Urothelium cell line (cell line): ENCODE data around the gene NEK11.
"Not testable (repeated sequence)": the region's sequence is repeated elsewhere in the genome, so short reads cannot be mapped to it uniquely, and the experiment has no call there.

ENCODE experiments used
- DNase-seq: peaks from one replicate; pipeline ENCODE4 v3.0.0; 2011; ENCODE audit warnings: low spot score, mixed read lengths
- FAIRE-seq: peaks from 2 replicates; lab custom pipeline; 2011; peaks lifted over from hg19 to GRCh38; lab: Jason Lieb, UNC

NEK11 gene

DNA sequence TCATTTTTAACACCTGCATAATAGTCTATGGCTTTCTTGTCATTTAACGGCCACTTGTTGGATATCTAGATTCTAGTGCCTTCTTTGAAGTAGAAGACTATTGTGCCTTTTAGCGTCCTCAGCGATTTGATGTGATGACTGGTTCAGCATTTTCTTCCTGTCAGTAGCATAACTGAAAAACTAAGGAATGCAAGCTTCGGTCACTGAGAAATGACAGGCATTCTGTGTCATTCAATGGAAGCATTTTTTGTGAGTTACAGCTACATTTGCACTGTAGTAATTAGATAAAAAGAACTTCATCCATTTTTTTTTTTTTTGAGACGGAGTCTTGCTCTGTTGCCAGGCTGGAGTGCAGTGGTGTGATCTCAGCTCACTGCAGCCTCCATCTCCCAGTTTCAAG, 10.3 kb downstream of the NEK11 start:
- no peak for FAIRE-seq
- DNase-seq, result peak; percentile 21

DNA sequence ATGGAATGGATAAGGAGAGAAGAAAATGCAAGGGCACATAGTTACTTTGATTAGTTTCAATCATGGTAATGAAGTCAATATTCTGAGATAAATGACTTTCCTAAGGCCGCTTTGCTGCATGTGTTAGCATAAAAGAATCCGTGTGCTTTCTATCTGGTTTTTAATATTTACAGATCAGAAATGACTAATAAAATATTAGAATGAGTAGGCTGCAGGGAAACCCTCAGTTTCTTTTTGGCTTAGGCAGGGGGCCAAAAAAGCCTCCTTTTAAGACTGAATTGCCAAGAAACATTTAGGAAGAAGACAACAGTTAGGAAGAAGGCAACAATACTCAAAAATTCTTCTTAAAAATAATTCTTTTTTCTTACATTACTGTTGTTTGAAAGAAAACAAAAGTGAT, 11.6 kb downstream of the NEK11 start:
- DNase-seq (no peak), FAIRE-seq (no peak)

DNA sequence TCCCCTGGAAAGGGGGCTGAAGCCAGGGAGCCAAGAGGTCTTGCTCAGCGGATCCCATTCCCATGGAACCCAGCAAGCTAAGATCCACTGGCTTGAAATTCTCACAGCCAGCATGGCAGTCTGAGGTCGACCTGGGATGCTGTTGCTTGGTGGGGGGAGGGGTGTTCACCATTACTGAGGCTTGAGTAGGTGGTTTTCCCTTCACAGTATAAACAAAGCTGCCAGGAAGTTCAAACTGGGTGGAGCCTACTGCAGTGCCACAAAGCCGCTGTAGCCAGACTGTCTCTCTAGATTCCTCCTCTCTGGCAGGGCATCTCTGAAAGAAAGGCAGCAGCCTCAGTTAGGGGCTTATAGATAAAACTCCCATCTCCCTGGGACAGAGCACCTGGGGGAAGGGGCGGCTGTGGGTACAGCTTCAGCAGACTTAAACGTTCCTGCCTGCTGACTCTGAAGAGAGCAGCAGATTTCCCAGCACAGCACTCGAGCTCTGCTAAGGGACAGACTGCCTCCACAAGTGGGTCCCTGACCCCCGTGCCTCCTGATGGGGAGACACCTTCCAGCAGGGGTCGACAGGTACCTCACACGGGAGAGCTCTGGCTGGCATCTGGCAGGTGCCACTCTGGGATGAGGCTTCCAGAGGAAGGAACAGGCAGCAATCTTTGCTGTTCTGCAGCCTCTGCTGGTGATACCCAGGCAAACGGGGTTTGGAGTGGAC, 15.8 kb downstream of the NEK11 start:
- not testable (repeated sequence) for DNase-seq, FAIRE-seq

DNA sequence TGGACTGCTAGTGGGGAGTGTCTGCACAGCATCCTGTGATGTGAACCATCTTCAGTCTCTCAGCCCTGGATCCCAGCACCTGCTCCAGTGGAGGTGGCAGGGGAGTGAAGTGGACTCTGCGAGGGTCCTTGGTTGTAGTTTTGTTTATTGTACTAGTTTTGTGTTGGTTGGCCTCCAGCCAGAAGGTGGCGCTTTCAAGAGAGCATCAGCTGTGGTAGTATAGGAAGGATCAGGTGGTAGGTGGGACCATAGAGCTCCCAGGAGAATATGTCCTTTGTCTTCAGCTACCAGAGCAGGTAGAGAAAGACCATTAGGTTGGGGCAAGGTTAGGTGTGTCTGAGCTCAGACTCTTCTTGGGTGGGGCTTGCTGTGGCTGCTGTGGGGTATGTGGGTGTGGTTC, 20.9 kb downstream of the NEK11 start:
- no peak for FAIRE-seq
- no peak for DNase-seq

DNA sequence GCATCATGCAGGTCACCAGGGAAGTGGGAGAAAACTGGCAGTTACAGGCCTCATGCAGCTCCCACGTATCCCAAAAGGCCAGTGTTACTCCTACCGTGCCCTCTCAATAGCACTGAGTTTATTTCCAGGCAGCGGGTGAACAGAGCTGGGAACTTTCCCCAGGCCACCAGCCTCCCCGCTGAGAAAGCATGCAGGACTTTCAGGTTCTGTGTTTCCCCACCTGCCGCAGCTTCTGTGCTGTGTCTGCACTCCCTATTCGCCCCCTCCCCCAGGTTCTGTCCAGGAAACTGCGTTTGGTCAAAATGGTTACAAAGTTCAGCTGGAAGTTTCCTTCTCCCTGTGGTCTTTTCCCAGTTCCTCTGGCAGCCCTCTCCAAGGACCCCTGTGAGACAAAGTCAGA, 21.4 kb downstream of the NEK11 start:
- no peak for FAIRE-seq
- no peak for DNase-seq

DNA sequence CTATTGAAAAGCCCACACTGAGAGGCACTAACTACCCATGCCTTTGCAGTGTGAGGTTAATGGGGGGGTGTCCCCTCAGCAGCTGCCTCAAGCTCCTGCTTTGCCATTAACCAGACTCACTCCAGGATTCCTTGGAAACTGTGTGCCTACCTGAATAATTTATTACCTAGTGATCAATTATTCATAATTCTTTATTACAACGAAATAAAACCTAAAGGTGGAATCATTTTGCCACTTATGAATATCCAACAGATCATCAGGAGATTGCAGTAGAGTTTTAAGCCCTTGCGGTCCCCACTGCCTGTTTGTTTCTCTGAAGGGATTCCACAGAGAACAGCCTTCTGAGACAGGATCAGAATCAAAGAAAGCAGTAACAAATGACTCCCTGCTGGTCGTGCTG, 23.3 kb downstream of the NEK11 start:
- no peak for DNase-seq
- no peak for FAIRE-seq

DNA sequence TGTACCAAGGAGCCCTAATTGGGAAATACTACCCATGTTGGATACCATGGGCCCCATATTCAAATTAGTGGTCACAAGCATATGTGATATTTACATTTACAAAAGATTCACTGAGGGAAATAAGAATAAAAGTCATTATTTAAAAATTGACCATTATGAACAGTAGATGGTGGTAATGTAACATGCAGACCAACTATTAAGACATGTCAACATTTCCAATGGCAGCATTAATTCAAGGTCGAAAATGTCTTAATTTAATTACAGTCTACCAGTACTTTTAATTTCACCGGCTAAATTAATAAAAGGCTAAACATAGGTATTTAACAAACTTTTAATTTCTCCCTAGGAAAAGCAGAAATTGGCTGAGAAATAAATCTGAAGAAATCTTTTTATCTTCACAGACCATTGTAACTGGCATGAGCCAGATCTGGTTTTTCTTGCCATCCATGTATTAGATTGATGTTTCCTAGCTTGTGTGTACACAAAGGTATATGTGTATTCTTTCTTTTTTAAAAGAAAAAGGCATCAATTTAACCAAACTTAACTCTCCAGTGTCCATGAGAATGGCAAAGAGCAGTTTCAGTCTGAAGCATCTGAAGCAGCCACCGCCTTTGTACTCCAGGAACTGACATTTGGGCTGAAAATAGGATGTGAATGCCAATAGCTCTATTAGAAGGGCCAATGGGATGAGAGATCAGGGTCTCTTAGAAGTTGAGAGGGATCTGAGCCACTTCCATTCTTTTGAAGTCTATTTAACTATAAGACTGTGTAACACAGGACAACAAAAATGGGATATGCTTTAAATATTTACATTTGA, 26.6 kb downstream of the NEK11 start:
- DNase-seq (no peak), FAIRE-seq (no peak)

DNA sequence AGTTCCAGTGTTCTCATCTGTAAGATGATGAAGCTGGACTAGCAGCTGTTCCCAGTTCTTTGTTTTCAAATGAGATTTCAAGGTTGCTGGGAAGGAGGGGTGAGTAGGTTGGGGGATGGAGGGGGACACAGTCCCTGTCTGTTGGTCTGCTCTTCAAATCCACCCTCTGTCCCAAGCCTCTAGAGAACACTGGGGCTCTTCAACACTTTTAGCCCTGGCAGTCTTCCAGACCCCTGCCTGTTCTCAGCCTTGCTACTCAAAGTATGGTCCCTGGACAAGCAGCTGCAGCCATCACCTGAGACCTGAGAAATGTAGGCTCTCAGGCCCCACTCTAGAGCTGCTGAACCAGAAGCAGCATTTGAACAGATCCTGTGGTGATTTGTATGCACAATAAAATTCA, 41.3 kb downstream of the NEK11 start:
- no peak for DNase-seq
- FAIRE-seq, result no peak

DNA sequence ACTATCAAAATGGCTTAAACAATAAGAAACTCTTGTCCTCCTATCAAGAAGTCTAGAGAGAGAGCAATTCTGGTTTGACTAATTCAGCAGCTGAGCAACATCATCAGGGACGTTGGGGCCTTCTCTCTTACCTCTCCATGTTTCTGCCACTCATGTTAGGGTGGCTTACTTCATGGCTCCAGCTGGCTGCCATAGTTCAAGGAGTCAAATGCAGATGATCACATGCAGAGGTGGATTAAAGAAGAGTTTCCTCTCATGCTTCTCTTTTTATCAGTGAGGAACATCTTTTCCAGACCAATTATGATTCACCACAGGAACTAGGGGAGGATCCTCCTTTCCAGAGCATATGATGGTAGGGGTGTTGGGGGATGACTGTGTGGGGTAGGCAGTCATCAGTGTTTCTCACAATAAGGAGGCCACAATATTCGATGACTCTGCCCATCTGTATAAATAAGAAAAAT, 45.5 kb downstream of the NEK11 start:
- FAIRE-seq, result no peak
- no peak for DNase-seq

DNA sequence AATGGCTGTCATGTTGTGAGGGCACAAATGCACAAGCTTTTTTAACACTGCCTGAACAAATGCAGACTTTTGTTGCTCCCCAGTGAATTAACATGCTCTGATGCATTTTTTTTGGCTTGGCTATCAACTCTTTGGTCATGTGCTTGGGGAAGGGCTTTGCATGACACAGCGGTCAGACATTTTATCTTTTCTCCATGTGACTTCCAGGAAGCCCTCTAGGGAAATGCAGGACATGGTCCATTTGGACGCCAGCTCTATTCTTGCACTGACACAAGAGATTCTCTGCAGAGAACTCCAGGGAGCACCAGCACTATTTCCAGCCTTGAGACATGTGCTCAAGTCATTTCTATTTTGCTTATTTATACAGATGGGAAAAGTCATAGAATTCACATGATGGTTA, 46.2 kb downstream of the NEK11 start:
- DNase-seq (no peak), FAIRE-seq (no peak)

DNA sequence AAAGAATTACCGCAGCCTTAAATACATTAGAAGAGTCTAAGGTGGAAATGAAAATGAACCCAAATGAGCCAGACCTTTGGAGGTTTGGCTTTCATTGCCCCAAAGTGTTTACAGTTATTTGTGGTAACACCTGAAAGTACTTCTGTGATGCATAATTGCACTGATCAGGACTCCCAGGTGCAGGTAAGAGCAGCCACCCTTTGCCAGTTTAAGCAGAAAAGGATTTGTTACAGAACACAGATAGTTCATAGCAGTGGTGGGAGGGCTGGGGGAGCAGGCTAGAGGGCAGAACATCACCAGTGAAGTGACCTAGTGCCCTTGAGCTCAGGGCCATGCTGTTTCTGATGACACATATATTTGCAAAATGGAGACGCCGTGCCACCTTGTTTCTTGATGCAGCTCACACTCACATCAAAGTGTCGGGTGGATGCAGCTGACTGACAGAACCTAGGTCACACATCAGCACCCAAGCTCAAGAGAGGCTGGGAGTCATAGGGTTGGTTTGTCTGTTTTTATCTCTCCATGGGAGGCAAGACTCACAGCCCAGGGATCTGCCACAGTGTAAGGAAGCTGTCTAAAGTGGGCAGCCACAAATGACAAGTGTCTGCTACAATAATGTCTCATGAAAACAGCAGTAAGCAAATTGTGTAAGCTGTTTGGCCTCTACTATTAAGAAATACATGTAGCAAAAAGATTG, 49.1 kb downstream of the NEK11 start:
- FAIRE-seq, result no peak
- DNase-seq, result no peak

DNA sequence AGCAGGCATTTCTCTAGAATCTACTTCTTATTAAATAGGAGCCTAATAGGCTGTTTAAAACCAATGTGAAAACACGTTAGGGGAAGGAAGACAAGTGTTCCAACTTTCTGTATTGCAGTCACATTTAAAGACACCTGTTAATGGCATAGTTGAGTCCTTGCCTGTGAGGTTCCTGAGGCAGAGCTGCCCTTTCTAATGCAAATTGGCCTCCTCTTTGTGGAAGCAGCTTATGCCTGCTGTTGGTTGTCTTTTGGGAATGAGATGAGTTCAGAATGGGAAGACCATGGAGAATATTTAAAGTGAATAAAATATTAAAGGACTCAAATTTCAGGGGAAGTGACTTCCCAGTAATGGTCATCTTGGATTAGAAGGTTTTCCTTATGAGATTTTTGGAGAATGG, 51.2 kb downstream of the NEK11 start:
- FAIRE-seq, result no peak

DNA sequence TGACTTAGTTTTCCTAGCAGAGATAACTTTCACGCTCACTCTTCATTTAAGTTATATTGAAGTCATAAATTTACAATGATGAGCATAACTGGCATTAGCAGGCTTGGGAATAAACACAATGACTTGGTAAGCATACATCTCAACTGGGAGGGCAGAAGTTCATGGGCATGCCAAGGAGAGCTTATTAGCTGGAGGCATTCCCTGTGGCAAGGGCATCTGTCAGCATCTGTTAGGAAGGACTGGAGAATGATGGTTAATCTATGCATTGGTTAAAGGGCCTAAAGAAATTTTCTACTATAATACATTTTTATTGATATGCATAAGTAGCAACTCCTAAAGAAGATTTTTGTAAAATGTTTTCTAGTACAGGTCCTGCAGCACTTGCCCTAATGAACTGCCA, 52.4 kb downstream of the NEK11 start:
- no peak for FAIRE-seq

More for the DNA sequence above, 51.2 kb downstream of the NEK11 start:
- DNase-seq, result no peak

DNA sequence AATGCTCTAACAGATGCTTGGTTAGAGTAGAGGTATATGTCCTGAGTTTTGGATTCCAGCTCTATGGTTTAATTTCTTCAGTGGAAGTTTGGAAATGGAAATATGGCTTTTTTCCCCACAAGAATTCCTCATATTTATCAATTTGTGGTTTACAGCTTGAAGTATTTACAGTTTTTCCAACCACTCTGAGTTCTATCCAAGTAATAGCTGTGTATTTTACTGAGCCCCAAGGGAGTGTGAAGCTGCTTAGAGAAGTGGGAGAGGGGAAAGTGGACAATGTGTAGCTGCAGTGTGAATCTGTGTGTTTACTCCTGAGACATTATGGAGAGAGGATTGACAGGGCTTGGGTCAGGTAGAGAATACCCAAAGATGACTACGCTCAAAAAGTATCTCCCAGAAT, 54.5 kb downstream of the NEK11 start:
- FAIRE-seq (no peak), DNase-seq (no peak)

More for the DNA sequence above, 52.4 kb downstream of the NEK11 start:
- no peak for DNase-seq

DNA sequence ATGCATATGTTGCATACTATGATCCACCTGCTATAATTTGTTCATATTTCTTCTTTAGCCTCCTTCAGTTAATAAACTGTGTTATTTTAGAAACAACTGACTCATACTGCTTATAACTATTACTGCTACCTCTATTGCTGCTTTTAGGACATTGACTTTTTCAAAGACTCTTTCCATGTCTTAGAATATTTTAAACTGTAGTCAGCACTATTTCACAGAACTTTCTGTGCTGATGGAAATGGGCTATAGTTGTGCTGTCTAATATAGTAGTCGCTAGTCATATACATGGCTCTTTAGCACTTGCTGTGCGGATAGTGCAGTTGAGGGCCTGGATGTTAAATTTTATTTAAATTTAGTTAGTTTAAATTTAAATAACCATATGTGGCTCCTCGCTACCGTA, 55.6 kb downstream of the NEK11 start:
- no peak for FAIRE-seq
- no peak for DNase-seq

DNA sequence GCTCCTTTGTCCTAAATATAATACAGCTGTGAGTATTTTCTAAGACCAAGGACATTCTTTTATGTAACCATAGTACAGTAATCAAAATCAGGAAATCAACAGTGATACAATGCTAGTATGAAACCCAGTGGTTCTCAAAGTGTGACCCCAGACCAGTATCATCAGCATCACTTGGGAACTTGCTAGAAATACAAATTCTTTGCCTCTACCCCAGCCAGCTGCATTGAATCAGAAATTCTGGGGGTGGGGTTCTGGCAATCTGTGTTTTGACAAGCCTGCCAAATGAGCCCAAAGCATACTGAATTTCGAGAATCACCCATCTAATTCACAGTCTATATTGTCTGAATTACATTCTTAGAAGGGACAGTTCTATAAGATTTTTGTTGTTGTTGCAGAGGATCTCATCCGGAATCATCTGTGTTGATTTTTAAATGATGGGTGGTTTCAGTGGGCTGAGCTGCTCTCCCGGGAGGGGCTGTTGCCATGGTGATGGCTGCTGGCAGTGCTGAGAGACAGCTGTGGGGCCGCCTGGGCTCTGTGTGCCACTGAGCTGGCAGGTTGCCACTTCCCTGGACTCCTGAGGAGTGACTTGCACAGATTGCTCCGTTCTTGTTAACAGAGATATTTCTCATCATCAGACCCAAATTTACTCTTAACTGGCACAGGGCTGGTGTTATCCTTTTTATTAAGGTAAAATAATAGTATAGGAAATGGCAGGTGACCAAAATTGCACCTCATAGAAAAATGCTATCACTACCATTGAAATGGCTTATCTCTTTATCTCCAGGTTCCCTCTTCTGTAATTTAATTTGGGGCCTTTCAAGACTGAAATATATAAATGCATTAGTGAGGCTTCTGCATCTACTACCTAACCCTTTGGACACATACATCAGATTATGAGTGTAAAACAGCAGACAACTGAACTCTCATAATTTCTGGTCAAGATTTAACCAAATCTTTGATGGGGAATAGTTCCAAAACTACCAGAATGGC, 56.5 kb downstream of the NEK11 start:
- FAIRE-seq (no peak), DNase-seq (peak; percentile 50)

DNA sequence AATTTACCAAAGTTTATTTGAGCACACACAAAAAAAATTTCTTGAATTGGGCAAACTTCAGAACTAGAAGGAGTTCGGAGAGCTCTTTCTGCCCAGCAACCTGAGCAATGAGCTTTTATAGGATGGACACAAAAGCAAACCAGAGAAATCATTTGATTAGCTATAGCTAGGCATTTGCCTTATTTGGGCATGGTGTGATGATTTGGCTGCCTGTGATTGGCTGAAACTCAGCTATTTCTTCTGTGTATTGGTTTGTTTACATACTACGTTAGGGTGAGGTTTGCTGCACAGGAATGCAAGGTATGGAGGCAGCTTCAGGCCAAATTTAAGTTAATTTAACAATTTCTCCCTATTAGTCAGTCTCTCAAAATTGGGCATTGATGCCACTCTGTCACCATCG, 65.1 kb downstream of the NEK11 start:
- FAIRE-seq (no peak), DNase-seq (no peak)

DNA sequence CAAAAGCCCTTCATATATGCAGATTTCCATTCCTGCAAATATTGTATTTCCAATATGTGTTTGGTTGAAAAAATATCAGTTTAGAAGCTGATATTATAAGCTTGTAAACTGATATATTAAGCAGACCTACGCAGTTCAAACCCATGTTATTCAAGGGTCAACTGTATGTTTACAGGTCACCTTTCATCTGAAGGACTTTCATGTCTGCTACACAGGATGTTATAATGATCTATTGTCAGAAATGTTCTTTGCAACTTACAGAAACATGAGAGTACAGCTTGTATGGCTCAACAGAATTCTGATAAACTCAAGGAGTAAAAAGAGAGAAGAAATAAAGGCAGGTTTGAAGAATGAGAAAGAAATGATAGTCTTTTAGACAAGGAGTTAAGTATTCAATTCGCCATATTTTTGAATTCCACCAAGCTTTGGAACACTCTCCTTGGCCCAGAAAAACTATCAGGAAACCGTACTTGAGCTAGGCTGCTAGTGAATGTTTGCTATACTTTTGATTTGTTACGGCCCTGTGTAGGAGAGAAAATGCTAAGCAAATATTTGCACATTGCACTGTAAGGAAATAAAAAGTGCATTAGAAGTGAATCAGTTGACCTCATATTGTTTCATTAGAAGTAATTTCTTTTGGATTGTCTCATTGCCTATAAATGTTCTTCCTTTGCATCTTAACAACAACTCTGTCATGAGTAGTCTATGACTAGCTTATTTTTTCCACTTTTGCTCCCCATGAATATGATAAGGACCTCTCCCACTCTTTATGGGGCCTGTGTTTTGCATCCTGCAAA, 81.2 kb downstream of the NEK11 start:
- DNase-seq (no peak), FAIRE-seq (no peak)

DNA sequence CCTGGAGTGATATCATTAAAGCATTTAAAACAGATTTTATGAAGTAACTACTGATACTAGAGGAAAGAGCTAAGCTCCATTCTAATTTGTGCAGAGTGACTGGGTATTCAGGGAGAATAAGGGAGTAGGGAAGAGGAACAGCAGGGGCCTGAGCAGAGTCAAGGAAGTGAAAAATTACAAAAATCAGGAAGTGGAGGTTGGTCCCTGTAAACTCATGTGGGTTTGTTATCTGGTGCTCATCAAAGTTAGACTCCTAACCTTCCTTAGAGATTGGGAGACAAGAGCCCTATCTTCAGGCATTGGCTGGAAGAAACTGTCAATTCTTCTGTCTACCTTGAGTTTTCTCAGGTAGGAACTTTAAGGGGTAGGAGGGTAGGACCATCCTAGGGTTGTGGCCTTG, 82.5 kb downstream of the NEK11 start:
- DNase-seq (no peak), FAIRE-seq (no peak)

DNA sequence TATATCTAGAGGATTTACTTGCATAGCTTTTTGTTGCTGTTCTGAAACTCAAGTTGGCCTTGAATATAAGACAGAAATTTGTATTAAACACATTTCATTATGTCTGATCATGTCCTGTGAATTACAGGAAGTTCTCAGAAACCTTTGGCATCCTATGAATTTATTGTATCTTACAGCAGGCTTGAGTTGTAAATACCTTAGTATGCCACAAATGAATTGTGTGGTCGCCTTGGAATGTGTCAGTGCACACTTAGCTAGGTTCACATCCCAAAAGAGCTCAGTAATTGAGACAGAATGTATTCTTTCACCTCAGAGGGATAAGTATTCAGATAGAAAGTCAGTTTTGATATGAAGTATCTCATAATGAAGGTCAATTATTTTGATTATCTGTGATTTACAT, 83.4 kb downstream of the NEK11 start:
- DNase-seq, result peak; percentile 56
- FAIRE-seq, result no peak
